ENCODE results near the gene RABL3. TPM values are rescaled to one million over a fixed set of nuclear protein-coding genes. Genes with fewer than 3 reads are reported as not detected.

The RABL3 gene
- total and polyA plus RNA-seq, 2 donors (not counting 1 experiment from before 2014, with no cell fraction given) = 11.9 to 13.4 TPM

- no peak overlapping the region for H3K9ac ChIP-seq (ENCODE audit: insufficient read depth, low read length)
- H3K4me2 ChIP-seq (ENCODE audit: extremely low read depth, insufficient read depth, low read length) = no peak overlapping the region
- H2AFZ ChIP-seq (ENCODE audit: low read length) = no peak overlapping the region
- TF ChIP-seq CTCF (conservative IDR thresholded peaks at IDR 0.05 in 1 of 2, IDR thresholded peaks at IDR 0.05 in 1 of 2; ENCODE audit: low read depth in 1 of 2, low read length in 2 of 2) (no peak), EZH2 (IDR thresholded peaks at IDR 0.05; ENCODE audit: low read length, missing control alignments) (no peak)
- no peaks in the 10 kb centered on the region for H3K79me2 ChIP-seq (ENCODE audit: control insufficient read depth, insufficient read depth, low read length)
- H4K20me1 ChIP-seq (ENCODE audit: control insufficient read depth, extremely low read depth, insufficient read depth, low read length) = no peaks in the 10 kb centered on the region
- DNase-seq (ENCODE audit: low read depth in 2 of 2) = no peak
- H3K4me1 ChIP-seq (ENCODE audit: control insufficient read depth, extremely low read depth, insufficient read depth, low read length) = no peaks in the 10 kb centered on the region
- H3K27ac ChIP-seq (ENCODE audit: insufficient read depth, low read length) = no peak overlapping the region
- no peaks in the 10 kb centered on the region for H3K9me3 ChIP-seq (ENCODE audit: control insufficient read depth, insufficient read depth, low read depth, low read length)
- H3K27me3 ChIP-seq (ENCODE audit: control insufficient read depth, insufficient read depth, low read length) = no peaks in the 10 kb centered on the region
- no peak overlapping the region for H3K4me3 ChIP-seq (replicated peaks in 1 of 4; ENCODE audit: control extremely low read depth in 1 of 4, insufficient read depth in 1 of 4, low read depth in 3 of 4, low read length in 4 of 4)
- H3K36me3 ChIP-seq (ENCODE audit: control insufficient read depth, insufficient read depth, low read length) = no peaks in the 10 kb centered on the region
Observed at GRCh38 chr3:120713262-120713661, 29.1 kb downstream of the RABL3 start.

DNA sequence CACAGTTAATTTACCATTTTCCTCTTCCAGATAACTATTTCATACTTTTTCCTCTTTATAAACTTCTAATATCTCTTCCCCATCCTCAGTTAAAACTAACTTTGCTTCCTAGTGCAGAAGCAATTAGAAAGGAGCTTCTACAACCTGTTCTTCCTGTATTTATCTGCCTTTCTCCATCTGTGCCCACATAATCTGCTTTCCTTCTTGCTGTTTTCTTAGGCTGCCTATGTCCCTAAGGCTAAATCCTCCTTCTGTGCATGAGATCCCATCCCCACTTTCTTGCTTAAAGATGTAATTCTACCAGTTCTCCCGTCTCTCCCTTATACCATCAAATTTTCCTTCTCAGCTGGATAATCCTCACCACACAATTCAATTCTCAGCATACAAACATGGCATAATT, 31.9 kb downstream of the RABL3 start:
- no peaks in the 10 kb centered on the region for H3K4me1 ChIP-seq (ENCODE audit: control insufficient read depth, extremely low read depth, insufficient read depth, low read length)
- no peak overlapping the region for H3K27ac ChIP-seq (ENCODE audit: insufficient read depth, low read length)
- no peak overlapping the region for H2AFZ ChIP-seq (ENCODE audit: low read length)
- H3K4me3 ChIP-seq (replicated peaks in 1 of 4; ENCODE audit: control extremely low read depth in 1 of 4, insufficient read depth in 1 of 4, low read depth in 3 of 4, low read length in 4 of 4) = no peak overlapping the region
- H3K4me2 ChIP-seq (ENCODE audit: extremely low read depth, insufficient read depth, low read length) = no peak overlapping the region
- H4K20me1 ChIP-seq (ENCODE audit: control insufficient read depth, extremely low read depth, insufficient read depth, low read length) = no peaks in the 10 kb centered on the region
- TF ChIP-seq CTCF (conservative IDR thresholded peaks at IDR 0.05 in 1 of 2, IDR thresholded peaks at IDR 0.05 in 1 of 2; ENCODE audit: low read depth in 1 of 2, low read length in 2 of 2) = no peak
- TF ChIP-seq EZH2 (IDR thresholded peaks at IDR 0.05; ENCODE audit: low read length, missing control alignments) = no peak
- no peaks in the 10 kb centered on the region for H3K27me3 ChIP-seq (ENCODE audit: control insufficient read depth, insufficient read depth, low read length)
- no peak overlapping the region for H3K9ac ChIP-seq (ENCODE audit: insufficient read depth, low read length)
- no peaks in the 10 kb centered on the region for H3K9me3 ChIP-seq (ENCODE audit: control insufficient read depth, insufficient read depth, low read depth, low read length)
- H3K79me2 ChIP-seq (ENCODE audit: control insufficient read depth, insufficient read depth, low read length) = no peaks in the 10 kb centered on the region
- no peaks in the 10 kb centered on the region for H3K36me3 ChIP-seq (ENCODE audit: control insufficient read depth, insufficient read depth, low read length)
- no peak for DNase-seq (ENCODE audit: low read depth in 2 of 2)

GRCh38 chr3:120708408-120708807, 33.9 kb downstream of the RABL3 start:
- no peaks in the 10 kb centered on the region for H3K4me1 ChIP-seq (ENCODE audit: control insufficient read depth, extremely low read depth, insufficient read depth, low read length)
- no peak overlapping the region for H3K27ac ChIP-seq (ENCODE audit: insufficient read depth, low read length)
- no peaks in the 10 kb centered on the region for H3K27me3 ChIP-seq (ENCODE audit: control insufficient read depth, insufficient read depth, low read length)
- TF ChIP-seq CTCF (conservative IDR thresholded peaks at IDR 0.05 in 1 of 2, IDR thresholded peaks at IDR 0.05 in 1 of 2; ENCODE audit: low read depth in 1 of 2, low read length in 2 of 2) (no peak), EZH2 (IDR thresholded peaks at IDR 0.05; ENCODE audit: low read length, missing control alignments) (no peak)
- H3K4me3 ChIP-seq (replicated peaks in 1 of 4; ENCODE audit: control extremely low read depth in 1 of 4, insufficient read depth in 1 of 4, low read depth in 3 of 4, low read length in 4 of 4) = no peak overlapping the region
- no peaks in the 10 kb centered on the region for H3K36me3 ChIP-seq (ENCODE audit: control insufficient read depth, insufficient read depth, low read length)
- H3K9ac ChIP-seq (ENCODE audit: insufficient read depth, low read length) = no peak overlapping the region
- no peaks in the 10 kb centered on the region for H3K9me3 ChIP-seq (ENCODE audit: control insufficient read depth, insufficient read depth, low read depth, low read length)
- DNase-seq (ENCODE audit: low read depth in 2 of 2) = no peak
- no peak overlapping the region for H3K4me2 ChIP-seq (ENCODE audit: extremely low read depth, insufficient read depth, low read length)
- no peaks in the 10 kb centered on the region for H3K79me2 ChIP-seq (ENCODE audit: control insufficient read depth, insufficient read depth, low read length)
- no peak overlapping the region for H2AFZ ChIP-seq (ENCODE audit: low read length)
- no peaks in the 10 kb centered on the region for H4K20me1 ChIP-seq (ENCODE audit: control insufficient read depth, extremely low read depth, insufficient read depth, low read length)

All from fibroblast of lung (primary cell).